NCI-H226 (cell line): ENCODE results near the gene DIAPH3.

Source experiments
- DNase-seq: peaks from one replicate; pipeline ENCODE4 v3.0.0-alpha.2; 2015

Gene DIAPH3

GRCh38 chr13:60155978-60156377 is 7.8 kb downstream of the DIAPH3 start:
- no peak for DNase-seq

GRCh38 chr13:60152904-60153303 is 10.8 kb downstream of the DIAPH3 start:
- DNase-seq = no peak

- peak; percentile 63 for DNase-seq
These were observed 11.6 kb downstream of the DIAPH3 start for GRCh38 chr13:60152114-60152513.

- DNase-seq = no peak
These were observed 13.2 kb downstream of the DIAPH3 start for GRCh38 chr13:60150538-60150937.

GRCh38 chr13:60148918-60149317 is 14.8 kb downstream of the DIAPH3 start:
- DNase-seq = no peak

- DNase-seq = no peak
These were observed 16.4 kb downstream of the DIAPH3 start for GRCh38 chr13:60147361-60147760.

- no peak for DNase-seq
These were observed 17.3 kb downstream of the DIAPH3 start for GRCh38 chr13:60146471-60146870.

GRCh38 chr13:60143775-60144174 is 20.0 kb downstream of the DIAPH3 start:
- DNase-seq = peak; percentile 38

GRCh38 chr13:60139272-60139671 is 24.5 kb downstream of the DIAPH3 start:
- peak; percentile 41 for DNase-seq

- no peak for DNase-seq
These were observed 25.1 kb downstream of the DIAPH3 start for GRCh38 chr13:60138674-60139073.

GRCh38 chr13:60137911-60138560 is 25.7 kb downstream of the DIAPH3 start:
- peak; percentile 64 for DNase-seq

- no peak for DNase-seq
These were observed 28.4 kb downstream of the DIAPH3 start for GRCh38 chr13:60135344-60135743.

GRCh38 chr13:60134376-60134775 is 29.4 kb downstream of the DIAPH3 start:
- DNase-seq = peak; percentile 16

- no peak for DNase-seq
These were observed 42.4 kb downstream of the DIAPH3 start for GRCh38 chr13:60121337-60121687.

GRCh38 chr13:60120617-60121336 is 43.0 kb downstream of the DIAPH3 start:
- DNase-seq = no peak

- no peak for DNase-seq
These were observed 44.9 kb downstream of the DIAPH3 start for GRCh38 chr13:60118696-60119400.

GRCh38 chr13:60114499-60115028 is 49.2 kb downstream of the DIAPH3 start:
- no peak for DNase-seq

- DNase-seq = no peak
These were observed 51.0 kb downstream of the DIAPH3 start for GRCh38 chr13:60112771-60113170.

- DNase-seq = no peak
These were observed 52.0 kb downstream of the DIAPH3 start for GRCh38 chr13:60111691-60112090.

- DNase-seq = no peak
These were observed 54.4 kb downstream of the DIAPH3 start for GRCh38 chr13:60109285-60109684.

- no peak for DNase-seq
These were observed 55.1 kb downstream of the DIAPH3 start for GRCh38 chr13:60108589-60108988.

GRCh38 chr13:60099631-60100420 is 63.9 kb downstream of the DIAPH3 start:
- DNase-seq = no peak

- no peak for DNase-seq
These were observed 68.4 kb downstream of the DIAPH3 start for GRCh38 chr13:60095300-60095699.
